ENCODE data around the gene TFRC.
"Not testable (repeated sequence)": the region's sequence is repeated elsewhere in the genome, so short reads cannot be mapped to it uniquely, and the experiment has no call there.

DNA sequence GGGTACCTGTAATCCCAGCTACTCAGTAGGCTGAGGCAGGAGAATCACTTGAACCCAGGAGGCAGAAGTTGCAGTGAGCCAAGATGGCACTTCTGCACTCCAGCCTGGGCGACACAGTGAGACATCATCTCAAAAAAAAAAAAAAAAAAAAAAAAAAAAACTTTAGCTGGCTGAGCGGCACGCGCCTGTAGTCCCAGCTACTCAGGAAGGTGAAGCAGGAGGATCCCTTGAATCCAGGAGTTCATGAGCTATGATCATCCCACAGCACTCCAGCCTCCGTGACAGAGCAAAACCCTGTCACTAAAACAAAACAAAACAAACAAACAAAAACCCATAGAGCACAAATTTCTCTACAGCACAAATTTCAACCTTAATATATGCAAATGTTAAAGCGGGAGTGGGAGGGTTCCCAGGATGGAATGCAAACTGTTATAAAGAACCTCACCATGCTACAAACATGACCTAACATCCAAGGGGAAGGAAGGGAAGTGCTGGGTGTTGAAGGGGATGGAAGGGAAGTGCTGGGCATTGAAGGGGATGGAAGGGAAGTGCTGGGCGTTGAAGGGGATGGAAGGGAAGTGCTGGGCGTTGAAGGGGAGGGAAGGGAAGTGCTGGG, 16.6 kb upstream of the TFRC start:
- not testable (repeated sequence) for TF ChIP-seq NR1H2 (CRISPR knock-in tag; IDR thresholded peaks at IDR 0.05); CREM (CRISPR knock-in tag; IDR thresholded peaks at IDR 0.05); CBFB (CRISPR knock-in tag; IDR thresholded peaks at IDR 0.05; ENCODE audit: low read depth); CREB1 (CRISPR knock-in tag; IDR thresholded peaks at IDR 0.05)
- TF ChIP-seq, protein P1, sequence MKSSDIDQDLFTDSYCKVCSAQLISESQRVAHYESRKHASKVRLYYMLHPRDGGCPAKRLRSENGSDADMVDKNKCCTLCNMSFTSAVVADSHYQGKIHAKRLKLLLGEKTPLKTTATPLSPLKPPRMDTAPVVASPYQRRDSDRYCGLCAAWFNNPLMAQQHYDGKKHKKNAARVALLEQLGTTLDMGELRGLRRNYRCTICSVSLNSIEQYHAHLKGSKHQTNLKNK (CRISPR knock-in tag; IDR thresholded peaks at IDR 0.05) = not testable (repeated sequence)
- TF ChIP-seq, protein P2, sequence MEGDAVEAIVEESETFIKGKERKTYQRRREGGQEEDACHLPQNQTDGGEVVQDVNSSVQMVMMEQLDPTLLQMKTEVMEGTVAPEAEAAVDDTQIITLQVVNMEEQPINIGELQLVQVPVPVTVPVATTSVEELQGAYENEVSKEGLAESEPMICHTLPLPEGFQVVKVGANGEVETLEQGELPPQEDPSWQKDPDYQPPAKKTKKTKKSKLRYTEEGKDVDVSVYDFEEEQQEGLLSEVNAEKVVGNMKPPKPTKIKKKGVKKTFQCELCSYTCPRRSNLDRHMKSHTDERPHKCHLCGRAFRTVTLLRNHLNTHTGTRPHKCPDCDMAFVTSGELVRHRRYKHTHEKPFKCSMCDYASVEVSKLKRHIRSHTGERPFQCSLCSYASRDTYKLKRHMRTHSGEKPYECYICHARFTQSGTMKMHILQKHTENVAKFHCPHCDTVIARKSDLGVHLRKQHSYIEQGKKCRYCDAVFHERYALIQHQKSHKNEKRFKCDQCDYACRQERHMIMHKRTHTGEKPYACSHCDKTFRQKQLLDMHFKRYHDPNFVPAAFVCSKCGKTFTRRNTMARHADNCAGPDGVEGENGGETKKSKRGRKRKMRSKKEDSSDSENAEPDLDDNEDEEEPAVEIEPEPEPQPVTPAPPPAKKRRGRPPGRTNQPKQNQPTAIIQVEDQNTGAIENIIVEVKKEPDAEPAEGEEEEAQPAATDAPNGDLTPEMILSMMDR (IDR thresholded peaks at IDR 0.05) = not testable (repeated sequence)
- TF ChIP-seq, protein P3, sequence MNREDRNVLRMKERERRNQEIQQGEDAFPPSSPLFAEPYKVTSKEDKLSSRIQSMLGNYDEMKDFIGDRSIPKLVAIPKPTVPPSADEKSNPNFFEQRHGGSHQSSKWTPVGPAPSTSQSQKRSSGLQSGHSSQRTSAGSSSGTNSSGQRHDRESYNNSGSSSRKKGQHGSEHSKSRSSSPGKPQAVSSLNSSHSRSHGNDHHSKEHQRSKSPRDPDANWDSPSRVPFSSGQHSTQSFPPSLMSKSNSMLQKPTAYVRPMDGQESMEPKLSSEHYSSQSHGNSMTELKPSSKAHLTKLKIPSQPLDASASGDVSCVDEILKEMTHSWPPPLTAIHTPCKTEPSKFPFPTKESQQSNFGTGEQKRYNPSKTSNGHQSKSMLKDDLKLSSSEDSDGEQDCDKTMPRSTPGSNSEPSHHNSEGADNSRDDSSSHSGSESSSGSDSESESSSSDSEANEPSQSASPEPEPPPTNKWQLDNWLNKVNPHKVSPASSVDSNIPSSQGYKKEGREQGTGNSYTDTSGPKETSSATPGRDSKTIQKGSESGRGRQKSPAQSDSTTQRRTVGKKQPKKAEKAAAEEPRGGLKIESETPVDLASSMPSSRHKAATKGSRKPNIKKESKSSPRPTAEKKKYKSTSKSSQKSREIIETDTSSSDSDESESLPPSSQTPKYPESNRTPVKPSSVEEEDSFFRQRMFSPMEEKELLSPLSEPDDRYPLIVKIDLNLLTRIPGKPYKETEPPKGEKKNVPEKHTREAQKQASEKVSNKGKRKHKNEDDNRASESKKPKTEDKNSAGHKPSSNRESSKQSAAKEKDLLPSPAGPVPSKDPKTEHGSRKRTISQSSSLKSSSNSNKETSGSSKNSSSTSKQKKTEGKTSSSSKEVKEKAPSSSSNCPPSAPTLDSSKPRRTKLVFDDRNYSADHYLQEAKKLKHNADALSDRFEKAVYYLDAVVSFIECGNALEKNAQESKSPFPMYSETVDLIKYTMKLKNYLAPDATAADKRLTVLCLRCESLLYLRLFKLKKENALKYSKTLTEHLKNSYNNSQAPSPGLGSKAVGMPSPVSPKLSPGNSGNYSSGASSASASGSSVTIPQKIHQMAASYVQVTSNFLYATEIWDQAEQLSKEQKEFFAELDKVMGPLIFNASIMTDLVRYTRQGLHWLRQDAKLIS (CRISPR knock-in tag; IDR thresholded peaks at IDR 0.05; ENCODE audit: borderline replicate concordance) = not testable (repeated sequence)
- TF ChIP-seq, protein P4, sequence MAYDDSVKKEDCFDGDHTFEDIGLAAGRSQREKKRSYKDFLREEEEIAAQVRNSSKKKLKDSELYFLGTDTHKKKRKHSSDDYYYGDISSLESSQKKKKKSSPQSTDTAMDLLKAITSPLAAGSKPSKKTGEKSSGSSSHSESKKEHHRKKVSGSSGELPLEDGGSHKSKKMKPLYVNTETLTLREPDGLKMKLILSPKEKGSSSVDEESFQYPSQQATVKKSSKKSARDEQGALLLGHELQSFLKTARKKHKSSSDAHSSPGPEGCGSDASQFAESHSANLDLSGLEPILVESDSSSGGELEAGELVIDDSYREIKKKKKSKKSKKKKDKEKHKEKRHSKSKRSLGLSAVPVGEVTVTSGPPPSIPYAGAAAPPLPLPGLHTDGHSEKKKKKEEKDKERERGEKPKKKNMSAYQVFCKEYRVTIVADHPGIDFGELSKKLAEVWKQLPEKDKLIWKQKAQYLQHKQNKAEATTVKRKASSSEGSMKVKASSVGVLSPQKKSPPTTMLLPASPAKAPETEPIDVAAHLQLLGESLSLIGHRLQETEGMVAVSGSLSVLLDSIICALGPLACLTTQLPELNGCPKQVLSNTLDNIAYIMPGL (CRISPR knock-in tag; IDR thresholded peaks at IDR 0.05) = not testable (repeated sequence)
- TF ChIP-seq, protein P5, sequence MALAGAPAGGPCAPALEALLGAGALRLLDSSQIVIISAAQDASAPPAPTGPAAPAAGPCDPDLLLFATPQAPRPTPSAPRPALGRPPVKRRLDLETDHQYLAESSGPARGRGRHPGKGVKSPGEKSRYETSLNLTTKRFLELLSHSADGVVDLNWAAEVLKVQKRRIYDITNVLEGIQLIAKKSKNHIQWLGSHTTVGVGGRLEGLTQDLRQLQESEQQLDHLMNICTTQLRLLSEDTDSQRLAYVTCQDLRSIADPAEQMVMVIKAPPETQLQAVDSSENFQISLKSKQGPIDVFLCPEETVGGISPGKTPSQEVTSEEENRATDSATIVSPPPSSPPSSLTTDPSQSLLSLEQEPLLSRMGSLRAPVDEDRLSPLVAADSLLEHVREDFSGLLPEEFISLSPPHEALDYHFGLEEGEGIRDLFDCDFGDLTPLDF (CRISPR knock-in tag; IDR thresholded peaks at IDR 0.05) = not testable (repeated sequence)

Data from WTC11 (cell line).